ENCODE results near the gene ANAPC2. TPM values are rescaled to one million over a fixed set of nuclear protein-coding genes. Genes with fewer than 3 reads are reported as not detected.

Gene ANAPC2
- polyA plus RNA-seq, 2 of the 4 experiments (the other 2 are of a cell fraction) = 17.5 to 40.7 TPM

DNA sequence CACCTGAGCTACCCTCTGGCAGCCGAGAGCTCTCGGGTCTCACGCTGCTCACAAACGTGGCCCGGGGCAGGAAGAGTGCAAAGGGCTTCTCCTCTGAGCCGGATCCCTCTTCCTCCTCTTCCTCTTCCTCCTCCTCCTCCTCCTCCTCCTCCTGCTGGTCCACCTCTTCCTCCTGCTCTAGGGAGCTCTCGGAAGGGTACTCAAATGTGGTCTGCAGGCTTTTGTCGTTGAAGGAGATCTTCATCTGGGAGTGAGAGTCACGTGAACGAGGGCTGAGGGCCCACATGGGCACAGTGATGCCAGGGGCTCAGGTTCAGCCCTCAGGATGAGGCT, 4.1 kb upstream of the ANAPC2 start:
- Histone ChIP-seq H3K4me3 (no peak overlapping the region), H3K4me1 (peaks cover 36% of the 10 kb centered on the region), H3K4me2 (no peak overlapping the region), H3K27ac (no peak overlapping the region), H3K9me3 (no peaks in the 10 kb centered on the region)
- POLR2A ChIA-PET = interaction anchor here (1.8 kb wide), 1 partner anchor 8 kb away, joined by 10 read pairs; the partner anchor contains the start of gene TPRN
- FAIRE-seq = no peak
- no peak for DNase-seq (ENCODE audit: low read depth in 1 of 2, low spot score in 1 of 2)
- CTCF ChIA-PET = interaction anchor here (0.6 to 11.5 kb wide), 8 partner anchors 10 to 125 kb away, joined by 3 to 156 read pairs (median 5); partner anchors contain the start of genes CYSRT1, LRRC26, RNF208 and RNF224
- ATAC-seq = no peak
- TF ChIP-seq, protein P1, sequence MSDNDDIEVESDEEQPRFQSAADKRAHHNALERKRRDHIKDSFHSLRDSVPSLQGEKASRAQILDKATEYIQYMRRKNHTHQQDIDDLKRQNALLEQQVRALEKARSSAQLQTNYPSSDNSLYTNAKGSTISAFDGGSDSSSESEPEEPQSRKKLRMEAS (IDR thresholded peaks at IDR 0.05) = no peak
- TF ChIP-seq BCL3 (IDR thresholded peaks at IDR 0.05) (no peak), NPAS2 (CRISPR knock-in tag; IDR thresholded peaks at IDR 0.05; ENCODE audit: borderline replicate concordance) (no peak), ESRRA (IDR thresholded peaks at IDR 0.05; ENCODE audit: borderline replicate concordance, low read length) (no peak), ZNF302 (CRISPR knock-in tag; IDR thresholded peaks at IDR 0.05) (no peak), TFCP2L1 (CRISPR knock-in tag; IDR thresholded peaks at IDR 0.05) (no peak), KDM5A (IDR thresholded peaks at IDR 0.05) (no peak), HEYL (CRISPR knock-in tag; IDR thresholded peaks at IDR 0.05) (no peak), FOSB (CRISPR knock-in tag; IDR thresholded peaks at IDR 0.05) (no peak), NR3C1 (IDR thresholded peaks at IDR 0.05) (no peak), ZSCAN20 (CRISPR knock-in tag; IDR thresholded peaks at IDR 0.05) (no peak)
- 86% methylated on average over 10 of the region's 10 CpGs for WGBS (ENCODE audit: missing lambda C conversion rate)

DNA sequence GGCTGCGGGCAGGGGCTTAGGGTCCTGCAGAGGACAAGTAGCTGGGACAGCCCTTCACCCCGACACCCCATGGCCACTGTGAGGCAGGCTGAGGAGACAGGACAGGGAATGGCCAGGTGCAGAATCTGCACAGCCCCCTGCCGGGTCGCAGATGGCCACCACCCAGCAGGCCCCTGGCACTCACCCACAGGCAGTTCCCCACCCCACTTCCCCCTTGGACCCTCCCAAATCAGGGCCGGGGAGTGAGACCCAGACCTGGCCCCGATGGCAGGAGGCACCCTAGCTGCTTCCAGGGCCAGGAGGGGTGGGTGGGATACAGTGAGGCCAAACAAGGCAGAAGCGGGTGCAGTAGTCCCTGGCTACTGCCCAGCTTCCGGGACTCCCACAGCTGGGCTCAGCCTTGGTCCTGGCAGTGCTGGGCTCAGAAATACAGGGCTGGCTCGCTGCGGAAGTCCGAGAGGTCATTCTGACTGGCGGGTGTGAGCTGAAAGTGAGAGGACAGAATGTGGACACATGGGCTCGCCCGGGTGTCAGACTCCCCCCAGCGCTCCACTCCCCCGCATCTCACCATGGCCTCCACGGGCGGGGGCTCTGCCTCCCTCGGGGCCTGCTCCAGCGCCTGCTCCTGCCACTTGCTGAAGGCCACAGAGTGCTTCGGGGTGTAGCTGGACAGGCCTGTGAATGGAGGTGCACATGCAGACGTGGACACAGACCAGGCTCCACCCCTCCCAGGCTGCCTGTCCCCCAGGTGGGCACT, 3.5 kb upstream of the ANAPC2 start:
- TF ChIP-seq, protein P2, sequence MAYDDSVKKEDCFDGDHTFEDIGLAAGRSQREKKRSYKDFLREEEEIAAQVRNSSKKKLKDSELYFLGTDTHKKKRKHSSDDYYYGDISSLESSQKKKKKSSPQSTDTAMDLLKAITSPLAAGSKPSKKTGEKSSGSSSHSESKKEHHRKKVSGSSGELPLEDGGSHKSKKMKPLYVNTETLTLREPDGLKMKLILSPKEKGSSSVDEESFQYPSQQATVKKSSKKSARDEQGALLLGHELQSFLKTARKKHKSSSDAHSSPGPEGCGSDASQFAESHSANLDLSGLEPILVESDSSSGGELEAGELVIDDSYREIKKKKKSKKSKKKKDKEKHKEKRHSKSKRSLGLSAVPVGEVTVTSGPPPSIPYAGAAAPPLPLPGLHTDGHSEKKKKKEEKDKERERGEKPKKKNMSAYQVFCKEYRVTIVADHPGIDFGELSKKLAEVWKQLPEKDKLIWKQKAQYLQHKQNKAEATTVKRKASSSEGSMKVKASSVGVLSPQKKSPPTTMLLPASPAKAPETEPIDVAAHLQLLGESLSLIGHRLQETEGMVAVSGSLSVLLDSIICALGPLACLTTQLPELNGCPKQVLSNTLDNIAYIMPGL (CRISPR knock-in tag; IDR thresholded peaks at IDR 0.05; ENCODE audit: borderline replicate concordance) = no peak
- TF ChIP-seq CHD4 (IDR thresholded peaks at IDR 0.05; ENCODE audit: borderline replicate concordance) (no peak), EHMT2 (IDR thresholded peaks at IDR 0.05; ENCODE audit: low read depth) (no peak), CHD2 (IDR thresholded peaks at IDR 0.05; ENCODE audit: low read length, partially characterized antibody) (no peak), HOXA7 (CRISPR knock-in tag; IDR thresholded peaks at IDR 0.05) (no peak), BCL3 (IDR thresholded peaks at IDR 0.05) (no peak), EHF (CRISPR knock-in tag; IDR thresholded peaks at IDR 0.05) (no peak), NPAS2 (CRISPR knock-in tag; IDR thresholded peaks at IDR 0.05; ENCODE audit: borderline replicate concordance) (no peak), CBX2 (IDR thresholded peaks at IDR 0.05; ENCODE audit: borderline replicate concordance, low read depth) (no peak), RFX5 (IDR thresholded peaks at IDR 0.05) (no peak), POLR2AphosphoS2 (conservative IDR thresholded peaks at IDR 0.05; ENCODE audit: low read length) (no peak), POLR2A (IDR thresholded peaks at IDR 0.05; ENCODE audit: low read length) (no peak), GATA3 (IDR thresholded peaks at IDR 0.05; ENCODE audit: borderline replicate concordance) (no peak), SMC3 (IDR thresholded peaks at IDR 0.05) (no peak)
- no peaks in the 10 kb centered on the region for H3K9me3 ChIP-seq
- ATAC-seq = no peak
- peaks cover 41% of the 10 kb centered on the region for H3K4me1 ChIP-seq
- H3K4me2 ChIP-seq = no peak overlapping the region
- FAIRE-seq = no peak
- 82% methylated on average over 14 of the region's 22 CpGs for WGBS (ENCODE audit: missing lambda C conversion rate)
- no peak overlapping the region for H3K27ac ChIP-seq
- DNase-seq (ENCODE audit: low read depth in 1 of 2, low spot score in 1 of 2) = no peak
- ChIA-PET CTCF (interaction anchor here (0.6 to 11.5 kb wide), 8 partner anchors 9 to 107 kb away, joined by 3 to 156 read pairs (median 5); partner anchors contain the start of genes CYSRT1, LRRC26, RNF208 and RNF224), POLR2A (interaction anchor here (1.8 kb wide), 1 partner anchor 9 kb away, joined by 10 read pairs; the partner anchor contains the start of gene TPRN)
- H3K4me3 ChIP-seq = no peak overlapping the region
